ENCODE measurements around the gene WDPCP. TPM values are rescaled to one million over a fixed set of nuclear protein-coding genes. Genes with fewer than 3 reads are reported as not detected.

The WDPCP gene
- total RNA-seq, 2 experiments from 2014 or later, result 14.8 to 29.3 TPM

DNA sequence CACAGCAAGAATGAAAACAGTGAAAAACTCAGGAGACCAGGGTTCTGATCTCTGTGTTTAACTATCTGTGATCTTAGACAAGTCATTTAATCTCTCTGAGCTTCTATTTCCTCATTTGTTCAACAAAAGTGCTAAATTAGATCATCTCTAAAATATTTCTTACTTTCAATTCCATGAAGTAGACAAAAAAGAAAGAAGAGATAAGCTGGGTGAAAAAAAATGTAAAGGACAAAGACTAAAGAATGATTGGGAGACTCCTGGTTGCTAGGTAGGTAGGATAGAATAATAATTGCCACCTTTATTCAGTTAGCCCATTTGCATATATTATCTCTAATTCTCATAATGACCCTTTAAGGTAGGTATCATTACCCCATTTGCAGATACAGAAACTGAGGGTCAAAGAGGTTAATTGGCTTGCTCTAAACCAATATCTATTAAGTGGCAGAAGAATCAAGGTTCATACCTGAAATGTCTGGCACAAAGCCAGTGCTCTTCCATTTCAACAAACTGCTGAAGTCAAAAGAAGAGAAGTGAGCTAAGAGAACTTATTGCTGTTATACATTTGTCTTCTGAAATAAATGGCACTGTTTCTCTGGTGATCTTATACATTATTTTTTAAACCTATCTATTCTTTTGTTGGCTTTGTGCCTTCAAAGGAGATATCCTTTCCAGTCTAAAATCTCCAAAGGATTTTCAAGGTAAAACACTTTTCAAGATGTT lies 395.9 kb downstream of the WDPCP start:
- ChIA-PET CTCF (ENCODE audit: unreplicated experiment) (no interaction called here), POLR2A (no interaction called here)
- BruUV-seq (replicated peaks), result no TSS peak
- H3K4me2 ChIP-seq (ENCODE audit: low read length), result no peak overlapping the region
- H3K4me1 ChIP-seq (ENCODE audit: insufficient read depth, low read length, poor library complexity, severe bottlenecking), result no peaks in the 10 kb centered on the region
- H3K79me2 ChIP-seq (ENCODE audit: insufficient read depth, low read depth, low read length), result no peaks in the 10 kb centered on the region
- DNase-seq (ENCODE audit: low spot score), result no peak
- peaks cover 4% of the 10 kb centered on the region; the same call in 1 of the 2 replicates for H3K9me3 ChIP-seq (ENCODE audit: low read length)
- no peak overlapping the region for H3K27ac ChIP-seq (ENCODE audit: low read depth, low read length, poor library complexity, severe bottlenecking)
- TF ChIP-seq EZH2phosphoT487 (IDR thresholded peaks at IDR 0.05; ENCODE audit: borderline replicate concordance, low read depth, low read length), result no peak
- no peak for TF ChIP-seq CTCF (conservative IDR thresholded peaks at IDR 0.05; ENCODE audit: low read length)
- no peak overlapping the region for H3K4me3 ChIP-seq (ENCODE audit: low read depth, low read length, poor library complexity, severe bottlenecking)
- H4K20me1 ChIP-seq (ENCODE audit: insufficient read depth, low read length), result no peaks in the 10 kb centered on the region
- H2AFZ ChIP-seq (ENCODE audit: low read length), result no peak overlapping the region
- H3K36me3 ChIP-seq (ENCODE audit: insufficient read depth, low read length), result no peaks in the 10 kb centered on the region
- intact Hi-C loops (cut with micrococcal nuclease; ENCODE audit: unreplicated experiment), result no loop called here
- no peaks in the 10 kb centered on the region for H3K9me2 ChIP-seq (ENCODE audit: insufficient read depth, low read length)

- Histone ChIP-seq H3K4me2 (ENCODE audit: low read length) (no peak overlapping the region), H3K9me3 (ENCODE audit: low read length) (peaks cover 4% of the 10 kb centered on the region; the same call in 1 of the 2 replicates), H3K79me2 (ENCODE audit: insufficient read depth, low read depth, low read length) (no peaks in the 10 kb centered on the region), H3K4me3 (ENCODE audit: low read depth, low read length, poor library complexity, severe bottlenecking) (no peak overlapping the region), H3K27ac (ENCODE audit: low read depth, low read length, poor library complexity, severe bottlenecking) (no peak overlapping the region), H2AFZ (ENCODE audit: low read length) (no peak overlapping the region), H4K20me1 (ENCODE audit: insufficient read depth, low read length) (no peaks in the 10 kb centered on the region), H3K36me3 (ENCODE audit: insufficient read depth, low read length) (no peaks in the 10 kb centered on the region), H3K9me2 (ENCODE audit: insufficient read depth, low read length) (no peaks in the 10 kb centered on the region), H3K4me1 (ENCODE audit: insufficient read depth, low read length, poor library complexity, severe bottlenecking) (no peaks in the 10 kb centered on the region)
- intact Hi-C loops (cut with micrococcal nuclease; ENCODE audit: unreplicated experiment), result no loop called here
- peak; percentile 47 for DNase-seq (ENCODE audit: low spot score)
- CTCF ChIA-PET (ENCODE audit: unreplicated experiment), result no interaction called here
- no TSS peak for BruUV-seq (replicated peaks)
- POLR2A ChIA-PET, result no interaction called here
- TF ChIP-seq CTCF (conservative IDR thresholded peaks at IDR 0.05; ENCODE audit: low read length) (peak; percentile 83), EZH2phosphoT487 (IDR thresholded peaks at IDR 0.05; ENCODE audit: borderline replicate concordance, low read depth, low read length) (no peak)
Measured at GRCh38 chr2:63189026-63189425, 399.3 kb downstream of the WDPCP start.

DNA sequence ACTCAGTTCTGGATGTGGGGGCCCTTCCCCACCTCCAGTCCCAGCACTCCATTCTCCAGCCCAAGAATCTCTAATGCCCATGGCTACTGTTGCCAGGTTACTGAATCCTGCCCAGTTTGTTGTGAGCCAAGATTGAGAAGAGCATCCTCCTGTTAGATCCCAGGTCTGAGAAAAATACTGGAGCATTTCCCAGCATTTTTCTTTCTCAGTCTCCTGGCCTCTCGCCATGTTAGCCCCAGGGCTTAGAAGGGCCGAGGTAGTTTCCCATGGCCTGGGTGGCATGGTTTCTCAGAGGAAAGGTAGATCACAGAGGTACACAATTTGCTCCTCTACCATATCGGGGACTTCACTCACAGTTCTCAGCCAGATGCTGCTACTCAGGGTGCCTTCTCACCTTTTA lies 401.9 kb downstream of the WDPCP start:
- Histone ChIP-seq H3K4me2 (ENCODE audit: low read length) (no peak overlapping the region), H3K79me2 (ENCODE audit: insufficient read depth, low read depth, low read length) (no peaks in the 10 kb centered on the region), H3K9me3 (ENCODE audit: low read length) (peaks cover 4% of the 10 kb centered on the region; the same call in 1 of the 2 replicates), H3K4me1 (ENCODE audit: insufficient read depth, low read length, poor library complexity, severe bottlenecking) (no peaks in the 10 kb centered on the region), H3K27ac (ENCODE audit: low read depth, low read length, poor library complexity, severe bottlenecking) (no peak overlapping the region), H2AFZ (ENCODE audit: low read length) (no peak overlapping the region), H4K20me1 (ENCODE audit: insufficient read depth, low read length) (no peaks in the 10 kb centered on the region), H3K36me3 (ENCODE audit: insufficient read depth, low read length) (no peaks in the 10 kb centered on the region), H3K4me3 (ENCODE audit: low read depth, low read length, poor library complexity, severe bottlenecking) (no peak overlapping the region), H3K9me2 (ENCODE audit: insufficient read depth, low read length) (no peaks in the 10 kb centered on the region)
- no TSS peak for BruUV-seq (replicated peaks)
- POLR2A ChIA-PET, result no interaction called here
- intact Hi-C loops (cut with micrococcal nuclease; ENCODE audit: unreplicated experiment), result no loop called here
- CTCF ChIA-PET (ENCODE audit: unreplicated experiment), result no interaction called here
- DNase-seq (ENCODE audit: low spot score), result no peak
- no peak for TF ChIP-seq EZH2phosphoT487 (IDR thresholded peaks at IDR 0.05; ENCODE audit: borderline replicate concordance, low read depth, low read length)
- no peak for TF ChIP-seq CTCF (conservative IDR thresholded peaks at IDR 0.05; ENCODE audit: low read length)

Measured in OCI-LY7 (cell line).